HG03439 (cell line): ENCODE results near the gene IVL.
A peak's percentile ranks its signal among the peaks of the same experiment; 100 is the strongest.

Experiments
- ATAC-seq: cut with Tn5 transposase; IDR thresholded peaks from one replicate; pipeline ENCODE4 v1.9.1; 2021; ENCODE audit warnings: mild to moderate bottlenecking, moderate library complexity; ENCODE audit not compliant: unreplicated experiment

IVL gene, protein sequence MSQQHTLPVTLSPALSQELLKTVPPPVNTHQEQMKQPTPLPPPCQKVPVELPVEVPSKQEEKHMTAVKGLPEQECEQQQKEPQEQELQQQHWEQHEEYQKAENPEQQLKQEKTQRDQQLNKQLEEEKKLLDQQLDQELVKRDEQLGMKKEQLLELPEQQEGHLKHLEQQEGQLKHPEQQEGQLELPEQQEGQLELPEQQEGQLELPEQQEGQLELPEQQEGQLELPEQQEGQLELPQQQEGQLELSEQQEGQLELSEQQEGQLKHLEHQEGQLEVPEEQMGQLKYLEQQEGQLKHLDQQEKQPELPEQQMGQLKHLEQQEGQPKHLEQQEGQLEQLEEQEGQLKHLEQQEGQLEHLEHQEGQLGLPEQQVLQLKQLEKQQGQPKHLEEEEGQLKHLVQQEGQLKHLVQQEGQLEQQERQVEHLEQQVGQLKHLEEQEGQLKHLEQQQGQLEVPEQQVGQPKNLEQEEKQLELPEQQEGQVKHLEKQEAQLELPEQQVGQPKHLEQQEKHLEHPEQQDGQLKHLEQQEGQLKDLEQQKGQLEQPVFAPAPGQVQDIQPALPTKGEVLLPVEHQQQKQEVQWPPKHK

GRCh38 chr1:152907686-152908601 lies at the start of gene IVL:
Gene IVL, plus strand, starts transcription at chr1:152908546. Its CDS starts 1,252 bp downstream, at chr1:152909798.
- ATAC-seq: no peak

GRCh38 chr1:152859696-152860095 lies 48.6 kb upstream of the IVL start, which contains the start of gene LCE7A:
Gene LCE7A, plus strand, starts transcription at chr1:152859996. Its CDS starts 702 bp downstream, at chr1:152860698.
- no peak for ATAC-seq

DNA sequence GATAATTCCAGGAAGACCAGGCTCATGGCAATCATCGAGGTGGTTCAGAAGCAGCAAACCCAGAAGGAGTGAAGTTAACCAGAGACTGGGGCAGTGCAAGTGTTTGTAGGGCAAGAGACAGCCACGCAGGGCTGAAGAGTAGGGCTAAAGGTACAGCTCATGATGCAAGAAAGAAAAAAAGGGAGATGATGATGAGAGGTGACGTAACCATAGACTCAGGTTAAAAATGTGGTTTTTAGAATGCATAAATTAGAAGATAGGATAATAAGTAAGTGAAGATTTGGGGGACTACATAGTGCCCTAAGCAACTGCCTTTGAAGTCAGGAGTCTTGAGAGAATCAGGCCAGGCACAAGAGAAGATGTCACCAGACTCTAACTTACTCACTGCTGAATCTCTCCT lies 48.2 kb upstream of the IVL start:
- ATAC-seq: no peak

DNA sequence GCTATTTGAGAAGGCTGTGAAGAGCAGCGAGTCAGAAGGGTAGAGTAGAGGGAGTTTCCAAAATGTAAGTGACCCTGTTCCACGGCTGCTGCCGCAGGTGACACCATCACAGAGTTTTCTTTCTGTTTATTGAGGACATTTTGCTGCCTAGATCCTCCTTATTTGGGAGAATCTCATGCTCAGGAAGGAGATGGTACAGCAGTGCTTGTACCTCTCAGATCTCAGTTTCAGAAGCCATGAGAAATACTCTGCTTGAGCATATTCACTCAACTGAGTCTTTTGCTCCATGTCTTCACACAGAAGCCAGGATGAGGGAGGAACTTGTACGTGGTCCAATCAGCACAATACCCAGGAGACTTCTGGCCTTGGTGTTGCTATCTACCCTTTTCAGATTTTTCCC lies 47.0 kb upstream of the IVL start:
- ATAC-seq: no peak

GRCh38 chr1:152864443-152864842 lies 43.9 kb upstream of the IVL start:
- ATAC-seq: no peak

- ATAC-seq: no peak
Measured at GRCh38 chr1:152866321-152866720, 42.0 kb upstream of the IVL start.

DNA sequence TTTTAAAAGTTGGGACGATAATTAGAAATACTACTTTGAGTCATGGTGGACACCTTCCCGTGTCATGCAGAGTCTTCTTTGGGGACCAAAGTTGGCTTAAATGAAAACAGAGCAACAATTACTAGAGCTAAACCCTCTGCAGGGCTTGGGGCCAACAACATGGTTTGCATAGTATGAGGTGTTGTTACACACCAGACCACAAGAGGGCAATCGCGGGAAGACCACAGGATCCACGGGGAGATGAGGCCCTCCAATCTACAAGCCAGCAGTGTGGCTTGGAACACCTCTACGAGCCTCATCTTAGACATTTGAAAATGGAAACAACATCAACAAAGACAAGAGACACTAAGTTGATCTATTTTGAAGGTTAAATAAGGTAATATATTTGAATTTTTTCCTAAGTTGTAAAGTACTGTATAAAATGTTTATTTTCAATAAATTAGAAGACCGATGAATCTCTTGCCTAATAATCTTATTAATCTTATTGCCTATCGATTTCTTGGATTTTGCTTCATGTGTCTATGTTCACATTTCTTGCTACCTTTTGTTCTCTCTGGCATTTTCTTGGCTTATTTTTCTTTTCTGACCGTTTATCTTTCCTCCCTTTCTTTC lies 38.4 kb upstream of the IVL start:
- ATAC-seq: peak; percentile 66

DNA sequence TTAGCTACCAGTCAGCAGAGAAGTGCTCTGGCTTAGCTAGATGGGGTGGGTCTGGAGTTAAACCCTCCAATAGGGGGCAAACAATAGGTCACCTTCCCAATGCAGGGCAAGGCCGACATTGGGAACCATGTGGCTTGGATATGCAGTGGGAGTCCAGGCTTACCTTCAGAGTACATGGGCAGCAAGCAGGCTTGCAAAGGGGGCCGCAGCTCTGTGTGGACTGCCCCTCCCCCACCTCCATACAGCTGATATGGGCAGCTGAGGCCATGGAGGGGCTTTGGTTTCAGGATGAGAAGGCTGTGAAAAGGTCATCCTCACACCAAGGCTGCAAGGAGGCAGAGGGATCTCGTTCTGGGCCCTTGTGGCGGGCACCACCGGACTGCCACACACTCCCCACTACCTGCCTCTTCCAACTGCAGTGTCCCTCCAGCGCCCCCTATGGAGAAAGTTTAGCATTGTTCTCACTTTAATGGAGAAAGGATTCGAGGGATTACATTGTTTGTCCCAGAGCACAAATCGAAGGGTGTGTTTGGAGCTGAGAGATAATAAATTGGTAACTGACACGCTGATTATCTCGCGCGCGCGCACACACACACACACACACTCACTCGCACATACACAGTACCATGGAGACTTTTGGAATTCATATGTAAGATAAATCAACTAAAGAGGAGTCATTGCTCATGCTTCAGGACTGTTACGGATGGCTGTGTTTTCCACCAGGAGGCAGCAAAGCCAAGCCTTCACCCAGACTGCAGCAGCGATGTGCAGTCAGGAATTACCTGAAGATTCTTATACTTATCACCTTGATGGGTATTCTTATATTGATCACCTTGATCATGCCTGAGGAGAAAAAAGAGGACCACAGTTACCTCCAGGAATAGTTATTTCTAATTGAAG lies 37.3 kb upstream of the IVL start:
- ATAC-seq: no peak

DNA sequence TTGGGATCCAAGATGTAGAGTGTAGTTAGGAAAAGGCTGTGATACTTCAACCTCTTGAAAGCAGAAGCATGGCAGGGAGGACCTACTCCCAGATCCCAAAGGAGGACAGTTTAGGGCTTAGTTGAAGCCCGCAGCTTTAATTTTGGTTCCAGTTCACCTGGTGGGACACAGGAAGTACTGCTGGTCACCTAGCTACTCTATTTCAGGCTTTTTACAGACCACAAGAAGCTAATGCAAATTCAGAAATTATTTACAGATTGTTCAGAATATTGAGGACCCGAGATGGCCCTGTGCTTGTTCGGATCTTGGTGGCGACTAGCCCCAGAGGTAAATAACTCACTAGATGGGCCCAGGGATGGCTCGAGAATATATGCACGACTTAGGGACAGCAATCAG lies 36.6 kb upstream of the IVL start:
- ATAC-seq: no peak

DNA sequence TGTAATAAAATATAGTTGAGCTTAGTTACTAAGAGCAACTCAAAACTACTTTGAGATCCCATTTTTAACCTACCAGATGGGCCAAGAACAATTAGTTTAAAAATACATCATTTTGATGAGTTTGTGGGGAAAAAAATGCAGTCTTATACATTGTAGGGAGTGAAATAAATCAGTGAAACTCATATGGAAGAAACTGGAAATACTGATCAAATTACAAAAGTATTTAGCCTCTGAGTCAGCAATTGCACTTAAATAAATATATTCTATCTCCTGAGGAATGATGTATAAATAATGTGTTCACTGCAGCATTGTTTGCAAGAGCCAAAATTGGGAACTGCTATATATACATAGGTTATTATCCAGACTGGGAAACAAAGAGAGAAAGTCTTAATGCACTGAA lies 34.9 kb upstream of the IVL start:
- no peak for ATAC-seq

DNA sequence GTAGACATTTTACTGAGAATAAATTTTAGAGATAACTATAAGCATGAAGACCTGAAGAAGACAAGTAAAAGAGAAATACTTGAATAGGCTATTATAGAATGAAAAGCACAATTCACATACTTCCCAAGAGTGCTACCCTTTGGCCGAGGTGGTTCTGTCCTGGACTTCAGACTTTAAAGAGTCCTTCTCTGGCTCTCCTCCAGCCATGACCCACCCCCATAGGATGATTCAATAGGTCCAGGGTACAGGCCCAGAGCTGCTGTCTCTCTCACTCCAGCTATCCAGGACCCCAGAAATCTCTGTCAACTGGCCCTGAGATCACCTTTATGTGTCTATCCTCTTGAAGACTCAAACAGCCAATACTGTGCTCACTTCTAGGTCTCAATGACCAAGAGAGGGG lies 31.5 kb upstream of the IVL start:
- ATAC-seq: no peak

DNA sequence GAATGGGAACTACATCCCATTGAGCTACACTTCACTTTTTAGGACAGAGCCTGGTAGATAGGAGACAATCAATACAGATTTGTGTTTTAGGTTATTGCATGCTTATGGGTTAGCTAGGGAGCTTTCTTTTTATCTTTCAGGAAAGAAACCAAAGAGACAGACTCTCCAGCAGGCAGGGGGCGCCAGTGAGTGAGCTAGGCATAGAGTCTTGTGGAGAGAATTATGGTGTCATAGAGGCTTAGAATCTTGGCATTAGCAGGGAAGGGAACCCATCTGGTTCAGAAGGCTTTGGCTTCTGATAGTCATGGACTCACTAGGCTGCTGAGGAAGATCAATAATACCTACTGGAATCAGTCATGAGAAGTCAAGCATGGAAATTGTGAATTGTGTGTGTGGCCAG lies 30.3 kb upstream of the IVL start, which contains the start of gene SMCP:
TSS of gene SMCP (plus strand) at position 281 of the 400 bp plus-strand sequence. CDS start 6,101 bp downstream, outside the sequence.
- ATAC-seq: no peak

DNA sequence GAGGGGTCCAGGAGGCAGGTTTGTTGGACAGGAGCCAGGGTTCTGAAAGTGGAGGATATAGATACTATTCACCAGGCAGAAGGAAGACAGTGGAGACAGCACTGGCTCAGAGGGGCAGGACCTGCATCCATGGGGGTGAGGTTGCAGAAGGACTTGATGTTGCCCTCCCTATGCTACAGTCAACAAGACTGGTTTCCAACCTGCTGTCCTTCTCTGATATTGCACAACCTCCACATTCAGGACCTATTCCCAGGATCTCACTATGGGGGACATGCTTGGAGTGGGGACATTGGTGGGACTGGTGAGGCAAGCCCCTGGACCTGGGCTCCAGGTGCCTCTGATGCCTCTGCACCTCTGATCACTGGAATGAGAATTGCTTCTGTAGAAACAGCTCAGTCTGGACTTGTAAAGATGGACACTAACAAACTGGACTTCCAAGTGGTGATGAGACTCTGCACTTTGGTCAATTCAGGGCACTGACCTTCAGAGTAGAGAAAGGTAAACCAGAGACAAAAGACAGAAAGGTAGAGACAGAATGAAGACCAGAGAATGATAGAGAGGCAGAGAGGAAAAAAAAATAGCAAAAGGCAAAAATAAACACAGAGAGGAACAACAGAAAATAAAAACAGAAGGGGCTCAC lies 28.7 kb upstream of the IVL start:
- ATAC-seq: no peak

- no peak for ATAC-seq
Measured at GRCh38 chr1:152880316-152880715, 28.0 kb upstream of the IVL start.

- ATAC-seq: no peak
Measured at GRCh38 chr1:152880907-152881306, 27.4 kb upstream of the IVL start.

GRCh38 chr1:152884085-152884484 lies 24.3 kb upstream of the IVL start:
- no peak for ATAC-seq

DNA sequence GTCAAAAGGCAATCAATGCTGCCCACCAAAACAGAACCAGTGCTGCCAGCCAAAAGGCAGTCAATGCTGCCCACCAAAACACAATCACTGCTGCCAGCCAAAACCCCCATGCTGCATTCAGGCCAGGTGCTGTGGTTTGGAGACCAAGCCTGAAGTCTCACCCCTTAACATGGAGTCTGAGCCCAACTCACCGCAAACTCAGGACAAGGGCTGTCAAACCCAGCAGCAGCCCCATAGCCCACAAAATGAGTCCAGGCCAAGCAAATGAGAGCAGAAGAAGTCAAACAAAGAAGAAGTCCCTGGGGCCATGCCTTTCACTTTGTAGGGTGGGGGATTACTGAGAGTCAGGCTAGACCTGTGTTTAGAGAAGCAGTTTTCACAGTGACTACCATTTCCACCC lies 23.8 kb upstream of the IVL start:
- ATAC-seq: no peak

GRCh38 chr1:152884966-152885624 lies 23.3 kb upstream of the IVL start:
- ATAC-seq: no peak

GRCh38 chr1:152886085-152886484 lies 22.3 kb upstream of the IVL start:
- no peak for ATAC-seq
